Keratinocyte (primary cell): ENCODE measurements around the gene ITPK1. TPM values are rescaled to one million over a fixed set of nuclear protein-coding genes. Genes with fewer than 3 reads are reported as not detected.

Source experiments
- DNase-seq: peaks from one replicate; pipeline ENCODE4 v3.0.0-alpha.2; 2011; ENCODE audit warnings: low read depth, missing footprints, low spot score
- FAIRE-seq: peaks from 2 replicates; lab custom pipeline; 2011; peaks lifted over from hg19 to GRCh38; lab: Jason Lieb, UNC
- H2AFZ ChIP-seq: 2 replicates; pipeline ENCODE4 v1.6.0; 2012; ENCODE audit warnings: low read length, control low read depth, inconsistent platforms; ENCODE audit not compliant: control insufficient read depth
- H3K27ac ChIP-seq: 2 replicates; pipeline ENCODE4 v1.5.1; 2011; ENCODE audit warnings: low read length; ENCODE audit not compliant: control insufficient read depth, insufficient read depth
- H3K27me3 ChIP-seq: 3 replicates; pipeline ENCODE4 v1.6.0; 2011; ENCODE audit warnings: low read length; ENCODE audit not compliant: control insufficient read depth, insufficient read depth; ENCODE audit errors: extremely low read depth
- H3K36me3 ChIP-seq, 2 experiments: 2 replicates in 1 of 2; 3 replicates in 1 of 2; pipeline ENCODE4 v1.5.1; 2011; ENCODE audit warnings: low read length in 2 of 2, mild to moderate bottlenecking in 1 of 2; ENCODE audit not compliant: control insufficient read depth in 2 of 2, insufficient read depth in 2 of 2; ENCODE audit errors: extremely low read depth in 1 of 2
- H3K4me1 ChIP-seq: 3 replicates; pipeline ENCODE4 v1.5.1; 2011; ENCODE audit warnings: low read length; ENCODE audit not compliant: control insufficient read depth, insufficient read depth; ENCODE audit errors: extremely low read depth
- H3K4me2 ChIP-seq: 3 replicates; pipeline ENCODE4 v1.6.0; 2011; ENCODE audit warnings: low read depth, low read length; ENCODE audit not compliant: control insufficient read depth, insufficient read depth; ENCODE audit errors: extremely low read depth
- H3K4me3 ChIP-seq, 3 experiments: fragments of 200-600 bp in 1 of 3; sonication (generic) in 1 of 3; 2 replicates in 2 of 3; 3 replicates in 1 of 3; pipeline ENCODE4 v1.5.1; 2011 to 2016; ENCODE audit warnings: low read length in 3 of 3, mild to moderate bottlenecking in 3 of 3, control low read depth in 2 of 3, inconsistent platforms in 1 of 3, low read depth in 1 of 3, mixed read lengths in 1 of 3, mixed run types in 1 of 3, moderate library complexity in 1 of 3; ENCODE audit not compliant: control insufficient read depth in 2 of 3, insufficient read depth in 2 of 3; ENCODE audit errors: extremely low read depth in 1 of 3
- H3K79me2 ChIP-seq: 2 replicates; pipeline ENCODE4 v1.6.0; 2012; ENCODE audit warnings: low read length; ENCODE audit not compliant: control insufficient read depth, insufficient read depth
- H3K9ac ChIP-seq: 3 replicates; pipeline ENCODE4 v1.6.0; 2011; ENCODE audit warnings: low read length; ENCODE audit not compliant: control insufficient read depth, insufficient read depth; ENCODE audit errors: extremely low read depth
- H3K9me1 ChIP-seq: 3 replicates; pipeline ENCODE4 v1.6.0; 2011; ENCODE audit warnings: low read length; ENCODE audit not compliant: control insufficient read depth, insufficient read depth; ENCODE audit errors: extremely low read depth
- H3K9me3 ChIP-seq: 2 replicates; pipeline ENCODE4 v1.5.1; 2012; ENCODE audit warnings: low read depth, low read length; ENCODE audit not compliant: control insufficient read depth
- H4K20me1 ChIP-seq: 3 replicates; pipeline ENCODE4 v1.6.0; 2011; ENCODE audit warnings: low read length; ENCODE audit not compliant: control insufficient read depth, insufficient read depth; ENCODE audit errors: extremely low read depth
- EZH2 ChIP-seq: IDR thresholded peaks from one replicate; pipeline ENCODE4 v1.6.1; 2012; ENCODE audit warnings: inconsistent platforms, mild to moderate bottlenecking, low read length, moderate library complexity
- dilution Hi-C: fragments of 300-500 bp; cut with MboI; formaldehyde crosslinking; loops from one replicate; pipeline ENCODE4 v1.7.0; 2020; ENCODE audit warnings: low sequenced_read_pairs; ENCODE audit not compliant: extremely low pct_ligation_motif_present
- polyA plus RNA-seq, 5 experiments: library from polyadenylated mRNA; depleted of rRNA in 3 of 5; stranded (reverse) in 3 of 5; stranded (forward) in 1 of 5; unstranded in 1 of 5; fragments of >200 nt; gene quantifications; 1 replicate in 1 of 5; 2 replicates in 3 of 5; 3 replicates in 1 of 5; pipeline versions ENCODE4 v1.2.1 to v1.2.3, GENCODE V29; 2011 to 2012; ENCODE audit warnings: missing spikeins in 2 of 5, low read depth in 1 of 5, low replicate concordance in 1 of 5
- TF ChIP-seq, protein P1 (sequence below), 3 experiments: IDR thresholded peaks in 1 of 3; conservative IDR thresholded peaks in 1 of 3; optimal IDR thresholded peaks in 1 of 3; 2 replicates in 2 of 3; 3 replicates in 1 of 3; pipeline versions ENCODE3 to v1.5.1; 2011; ENCODE audit warnings: low read length in 3 of 3, mild to moderate bottlenecking in 3 of 3, moderate library complexity in 2 of 3, control low read depth in 1 of 3, inconsistent platforms in 1 of 3; ENCODE audit not compliant: insufficient read depth in 2 of 3; ENCODE audit errors: extremely low read depth in 1 of 3

Gene ITPK1
- polyA plus RNA-seq, 1 donor (not counting 4 experiments of a cell fraction or from before 2014, with no cell fraction given) = 67.8 TPM

DNA sequence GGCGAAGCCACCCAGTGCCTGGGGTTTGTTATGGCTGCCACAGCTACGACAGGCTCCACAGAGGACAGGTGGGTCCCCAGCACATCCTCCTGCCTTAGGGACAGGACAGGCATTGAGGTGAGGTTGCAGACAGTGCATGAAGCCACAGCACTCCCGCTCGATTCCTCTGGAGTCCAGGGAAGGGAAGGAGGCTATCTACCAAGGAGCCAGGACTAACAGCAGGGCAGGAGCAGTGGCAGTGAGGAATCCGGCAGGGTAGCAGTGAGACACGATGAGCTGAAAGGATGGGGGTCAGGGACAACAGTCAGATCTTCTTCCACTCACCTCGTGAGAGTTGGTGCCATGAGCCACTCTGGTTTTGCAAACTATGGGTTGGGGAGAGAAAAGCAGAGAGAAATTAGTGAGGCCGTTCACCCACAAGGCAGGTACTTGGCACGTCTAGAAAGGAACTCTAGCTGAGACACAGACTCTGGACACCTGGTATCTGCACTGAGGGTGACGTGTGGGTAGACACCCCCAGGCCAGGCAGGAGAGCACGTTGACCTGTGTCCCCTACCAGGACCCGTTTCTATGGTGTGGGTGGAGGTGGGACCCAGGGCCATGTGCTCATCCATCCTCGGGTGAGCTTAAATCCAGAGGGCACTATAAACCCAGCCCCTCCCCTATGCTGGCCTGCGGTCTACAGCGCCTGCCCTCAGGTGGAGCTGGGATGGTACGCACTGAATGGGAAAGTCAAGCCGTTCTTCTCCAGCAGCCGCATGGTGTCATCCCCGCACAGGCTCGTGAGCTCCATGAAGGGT lies 153.5 kb downstream of the ITPK1 start:
- Histone ChIP-seq H3K9ac (no peak overlapping the region), H3K36me3 (peaks cover 11 to 24% of the 10 kb centered on the region in 2 experiments), H4K20me1 (peaks cover 3% of the 10 kb centered on the region), H3K4me3 (no peak overlapping the region), H3K9me1 (no peaks in the 10 kb centered on the region), H3K9me3 (no peaks in the 10 kb centered on the region), H3K4me2 (no peak overlapping the region), H3K79me2 (peaks cover 11% of the 10 kb centered on the region), H3K4me1 (peaks cover 19% of the 10 kb centered on the region), H3K27ac (no peak overlapping the region), H3K27me3 (no peaks in the 10 kb centered on the region), H2AFZ (no peak overlapping the region)
- DNase-seq (no peak), FAIRE-seq (no peak)
- dilution Hi-C loops = no loop called here
- no peak for TF ChIP-seq EZH2
- TF ChIP-seq, protein P1, sequence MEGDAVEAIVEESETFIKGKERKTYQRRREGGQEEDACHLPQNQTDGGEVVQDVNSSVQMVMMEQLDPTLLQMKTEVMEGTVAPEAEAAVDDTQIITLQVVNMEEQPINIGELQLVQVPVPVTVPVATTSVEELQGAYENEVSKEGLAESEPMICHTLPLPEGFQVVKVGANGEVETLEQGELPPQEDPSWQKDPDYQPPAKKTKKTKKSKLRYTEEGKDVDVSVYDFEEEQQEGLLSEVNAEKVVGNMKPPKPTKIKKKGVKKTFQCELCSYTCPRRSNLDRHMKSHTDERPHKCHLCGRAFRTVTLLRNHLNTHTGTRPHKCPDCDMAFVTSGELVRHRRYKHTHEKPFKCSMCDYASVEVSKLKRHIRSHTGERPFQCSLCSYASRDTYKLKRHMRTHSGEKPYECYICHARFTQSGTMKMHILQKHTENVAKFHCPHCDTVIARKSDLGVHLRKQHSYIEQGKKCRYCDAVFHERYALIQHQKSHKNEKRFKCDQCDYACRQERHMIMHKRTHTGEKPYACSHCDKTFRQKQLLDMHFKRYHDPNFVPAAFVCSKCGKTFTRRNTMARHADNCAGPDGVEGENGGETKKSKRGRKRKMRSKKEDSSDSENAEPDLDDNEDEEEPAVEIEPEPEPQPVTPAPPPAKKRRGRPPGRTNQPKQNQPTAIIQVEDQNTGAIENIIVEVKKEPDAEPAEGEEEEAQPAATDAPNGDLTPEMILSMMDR (optimal IDR thresholded peaks at IDR 0.05 in 1 of 3, IDR thresholded peaks at IDR 0.05 in 1 of 3, conservative IDR thresholded peaks at IDR 0.05 in 1 of 3; ENCODE audit: extremely low read depth in 1 of 3, insufficient read depth in 2 of 3, low read length in 3 of 3) = no peak

DNA sequence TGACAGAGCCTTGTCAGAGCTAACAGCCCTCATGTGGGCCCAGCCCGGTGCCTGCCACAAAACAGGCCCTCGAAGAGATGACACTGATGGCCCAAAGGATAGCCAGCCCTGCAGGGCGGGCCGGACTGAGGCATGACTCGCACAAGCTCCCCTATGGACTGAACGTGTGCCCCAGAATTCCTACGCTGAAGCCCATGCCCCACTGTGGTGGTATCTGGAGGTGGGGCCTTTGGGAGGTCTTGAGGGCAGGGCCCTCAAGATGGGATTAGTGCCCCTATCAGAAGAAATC lies 154.2 kb downstream of the ITPK1 start:
- Histone ChIP-seq H3K9me1 (no peaks in the 10 kb centered on the region), H3K4me3 (no peak overlapping the region), H4K20me1 (peaks cover under 1% of the 10 kb centered on the region), H3K27me3 (no peaks in the 10 kb centered on the region), H3K4me2 (peak overlapping the region; percentile 42), H2AFZ (no peak overlapping the region), H3K9me3 (no peaks in the 10 kb centered on the region), H3K36me3 (peaks cover 11 to 24% of the 10 kb centered on the region in 2 experiments), H3K9ac (no peak overlapping the region), H3K4me1 (peaks cover 19% of the 10 kb centered on the region), H3K27ac (peak overlapping the region; percentile 11), H3K79me2 (peaks cover 9% of the 10 kb centered on the region)
- TF ChIP-seq, protein P1 (optimal IDR thresholded peaks at IDR 0.05 in 1 of 3, IDR thresholded peaks at IDR 0.05 in 1 of 3, conservative IDR thresholded peaks at IDR 0.05 in 1 of 3; ENCODE audit: extremely low read depth in 1 of 3, insufficient read depth in 2 of 3, low read length in 3 of 3) = no peak
- TF ChIP-seq EZH2 = no peak
- dilution Hi-C loops = no loop called here
- FAIRE-seq (no peak), DNase-seq (no peak)
